Measurements from ENCODE around the gene LGALS3BP.
"Not testable (repeated sequence)": the region's sequence is repeated elsewhere in the genome, so short reads cannot be mapped to it uniquely, and the experiment has no call there.

LGALS3BP gene

GRCh38 chr17:78960928-78961327, 18.8 kb downstream of the LGALS3BP start:
- no peak for DNase-seq

DNA sequence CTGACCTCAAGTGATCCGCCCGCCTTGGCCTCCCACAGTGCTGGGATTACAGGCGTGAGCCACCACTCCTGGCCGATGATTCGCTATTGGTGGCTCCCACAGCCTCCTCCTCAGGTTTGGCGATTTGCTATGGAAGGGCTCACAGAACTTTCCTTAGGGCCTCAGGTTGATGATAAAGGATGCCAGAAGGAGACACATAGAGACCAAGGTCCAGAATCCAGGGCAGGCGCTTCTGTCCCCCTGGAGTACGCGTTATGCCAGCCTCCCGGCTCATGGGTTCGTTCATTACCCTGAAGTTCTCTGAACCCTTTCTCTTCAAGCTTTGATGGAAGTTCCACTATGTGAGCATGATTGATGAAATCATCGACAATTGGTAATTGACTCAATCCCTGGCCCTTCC, 19.9 kb downstream of the LGALS3BP start:
- DNase-seq = no peak

GRCh38 chr17:78958641-78959127, 21.0 kb downstream of the LGALS3BP start:
- no peak for DNase-seq

DNA sequence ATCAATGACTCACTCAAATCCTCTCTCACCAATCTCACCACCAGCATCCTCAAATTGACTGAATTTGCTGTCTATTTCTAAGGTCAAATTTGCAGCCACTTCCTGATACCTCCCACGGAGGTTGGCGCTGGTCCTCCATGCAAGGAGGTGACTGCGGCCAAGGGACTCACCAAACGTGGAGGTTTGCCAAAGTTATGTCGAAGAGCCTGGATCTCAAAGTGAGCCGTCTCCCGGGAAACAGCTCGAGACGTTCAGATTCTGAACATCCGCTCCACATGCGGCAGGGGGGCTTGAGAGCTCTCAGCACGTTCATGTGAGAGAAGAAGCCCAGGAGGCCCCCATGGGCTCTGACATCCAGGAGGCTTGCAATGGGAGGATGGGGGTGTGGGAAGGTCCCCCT, 22.6 kb downstream of the LGALS3BP start:
- DNase-seq = no peak

DNA sequence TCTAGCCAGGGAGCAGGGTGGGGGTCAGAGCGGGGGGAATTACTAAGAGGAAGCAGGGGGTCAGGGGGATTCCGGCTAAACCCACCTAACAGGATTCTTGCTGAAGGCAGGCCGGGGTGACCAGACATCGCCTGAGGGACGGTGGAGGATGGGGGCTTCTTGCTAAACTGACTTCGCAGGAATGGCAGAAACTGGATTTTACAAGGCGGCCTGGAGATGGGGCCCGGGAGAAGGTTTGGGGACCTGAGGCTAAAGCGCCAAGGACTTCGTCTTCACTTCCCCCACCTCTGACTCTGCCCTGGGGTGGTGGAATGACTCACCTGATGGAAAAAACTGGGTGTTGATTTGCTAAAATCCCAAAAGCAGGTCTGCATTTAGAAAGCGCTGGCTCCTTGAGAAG, 23.5 kb downstream of the LGALS3BP start:
- no peak for DNase-seq

- DNase-seq = no peak
Measured at GRCh38 chr17:78954684-78955083, 25.0 kb downstream of the LGALS3BP start.

DNA sequence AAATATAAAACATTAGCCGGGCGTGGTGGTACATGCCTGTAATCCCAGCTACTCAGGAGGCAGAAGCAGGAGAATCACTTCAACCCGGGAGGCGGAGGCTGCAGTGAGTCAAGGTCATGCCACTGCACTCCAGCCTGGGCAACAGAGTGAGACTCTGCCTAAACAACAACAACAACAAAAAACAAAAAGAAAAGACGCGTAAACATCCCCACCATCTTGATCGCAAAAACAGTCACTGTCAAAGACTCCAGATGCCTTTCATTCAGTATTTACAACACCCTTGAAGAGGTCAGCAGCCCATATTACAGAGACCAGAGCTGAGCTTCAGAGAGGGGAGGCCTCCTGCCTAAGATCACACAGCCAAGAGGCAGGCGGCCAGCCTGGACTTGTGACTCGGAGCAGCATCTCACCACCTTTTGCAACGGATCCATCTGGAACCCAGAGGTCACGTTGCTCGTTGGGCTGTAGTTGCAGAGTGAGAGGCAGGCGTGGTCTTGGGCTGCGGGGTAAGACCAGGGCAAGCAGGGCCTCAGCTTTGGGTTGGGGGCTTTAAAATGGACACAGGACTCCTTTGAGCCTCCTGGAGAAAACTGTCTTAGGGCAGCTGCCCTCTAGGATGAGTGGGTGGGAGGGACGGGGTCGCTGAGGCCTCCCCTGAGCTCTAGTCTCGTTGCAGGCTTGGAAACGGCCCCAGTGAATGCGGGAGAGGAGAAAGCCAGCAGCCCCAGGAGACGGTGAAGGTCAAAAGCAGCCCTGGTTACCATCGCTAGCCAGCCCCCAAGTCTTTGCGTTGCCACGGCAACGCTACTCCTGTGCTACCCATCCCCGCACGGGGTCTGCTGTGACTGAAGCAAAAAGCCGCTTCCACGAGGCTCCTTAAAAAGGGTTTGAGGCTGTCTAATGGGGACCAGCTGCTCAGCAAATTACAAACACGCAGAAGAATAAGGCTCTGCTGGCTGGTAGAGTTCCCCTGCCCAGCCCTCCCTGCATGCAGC, 26.1 kb downstream of the LGALS3BP start:
- DNase-seq = no peak

- no peak for DNase-seq
Measured at GRCh38 chr17:78952706-78953105, 27.0 kb downstream of the LGALS3BP start.

GRCh38 chr17:78951967-78952551, 27.7 kb downstream of the LGALS3BP start:
- no peak for DNase-seq

- no peak for DNase-seq
Measured at GRCh38 chr17:78950870-78951269, 28.9 kb downstream of the LGALS3BP start.

- DNase-seq = no peak
Measured at GRCh38 chr17:78947235-78948149, 32.2 kb downstream of the LGALS3BP start.

DNA sequence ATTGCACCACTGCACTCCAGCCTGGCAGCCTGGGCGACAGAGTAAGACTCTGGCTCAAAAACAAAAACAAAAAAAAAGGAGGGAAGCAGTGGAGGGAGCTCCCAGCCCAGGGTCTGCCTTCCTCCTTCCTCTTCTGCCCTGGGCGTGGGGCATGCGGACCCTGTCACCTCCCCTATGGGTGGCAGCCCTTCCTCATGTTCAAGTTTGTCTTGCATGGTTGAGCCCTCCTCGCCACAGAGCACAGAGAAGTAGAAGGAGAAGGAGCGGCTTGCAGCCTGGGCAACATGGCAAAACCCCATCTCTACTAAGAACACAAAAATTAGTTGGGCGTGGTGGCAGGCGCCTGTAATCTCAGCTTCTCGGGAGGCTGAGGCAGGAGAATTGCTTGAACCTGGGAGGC, 33.1 kb downstream of the LGALS3BP start:
- DNase-seq = no peak

- no peak for DNase-seq
Measured at GRCh38 chr17:78946131-78946530, 33.6 kb downstream of the LGALS3BP start.

DNA sequence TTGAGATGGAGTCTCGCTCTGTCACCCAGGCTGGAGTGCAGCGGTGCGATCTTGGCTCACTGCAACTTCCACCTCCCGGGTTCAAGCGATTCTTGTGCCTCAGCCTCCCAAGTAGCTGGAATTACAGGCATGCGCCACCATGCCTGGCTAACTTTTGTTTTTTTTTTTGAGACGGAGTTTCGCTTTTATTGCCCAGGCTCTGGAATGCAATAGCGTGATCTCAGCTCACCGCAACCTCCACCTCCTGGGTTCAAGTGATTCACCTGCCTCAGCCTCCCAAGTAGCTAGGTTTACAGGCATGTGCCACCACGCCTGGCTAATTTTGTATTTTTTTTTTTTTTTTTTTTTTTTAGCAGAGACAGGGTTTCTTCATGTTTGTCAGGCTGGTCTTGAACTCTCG, 34.3 kb downstream of the LGALS3BP start:
- not testable (repeated sequence) for DNase-seq

DNA sequence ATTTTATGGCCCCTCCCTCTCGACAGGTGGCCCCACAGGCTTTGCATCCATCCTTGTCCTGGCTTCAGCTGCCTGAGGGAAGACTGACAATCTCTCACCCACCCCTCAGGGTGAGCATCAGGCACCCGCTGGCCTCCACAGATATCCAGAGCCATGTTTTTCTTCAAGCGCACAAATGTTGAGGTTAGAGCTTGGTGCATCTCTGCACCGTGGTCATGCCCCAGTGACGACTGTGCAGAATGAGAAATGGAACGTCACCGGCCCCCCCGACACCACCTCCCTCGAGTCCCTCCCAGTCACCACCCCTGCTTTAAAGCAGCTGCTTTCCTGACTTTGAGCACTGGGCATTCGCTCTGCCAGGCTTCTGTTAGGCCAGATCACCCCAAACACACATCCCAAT, 34.8 kb downstream of the LGALS3BP start:
- DNase-seq = no peak

DNA sequence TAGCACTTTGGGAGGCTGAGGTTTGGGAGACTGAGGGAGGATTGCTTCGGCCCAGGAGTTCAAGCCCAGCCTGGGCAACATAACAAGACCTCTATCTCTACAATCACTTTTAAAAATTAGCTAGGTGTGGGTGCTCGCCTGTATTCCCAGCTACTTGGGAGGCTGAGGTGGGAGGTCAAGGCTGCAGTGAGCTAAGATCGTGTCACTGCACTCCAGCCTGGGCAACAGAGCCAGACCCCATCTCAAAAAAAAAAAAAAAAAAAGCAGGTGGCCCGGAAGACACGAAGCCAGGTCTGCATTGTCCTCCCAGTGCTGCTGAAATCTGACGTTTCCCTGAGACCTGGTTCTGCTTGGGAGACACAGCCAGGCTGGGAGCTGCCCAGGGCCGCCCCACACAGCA, 35.7 kb downstream of the LGALS3BP start:
- no peak for DNase-seq

- DNase-seq = no peak
Measured at GRCh38 chr17:78940708-78941107, 39.0 kb downstream of the LGALS3BP start.

- no peak for DNase-seq
Measured at GRCh38 chr17:78940258-78940657, 39.5 kb downstream of the LGALS3BP start.

- DNase-seq = no peak
Measured at GRCh38 chr17:78939615-78940014, 40.1 kb downstream of the LGALS3BP start.

GRCh38 chr17:78937561-78937960, 42.2 kb downstream of the LGALS3BP start:
- no peak for DNase-seq

GRCh38 chr17:78935419-78936323, 44.1 kb downstream of the LGALS3BP start:
- no peak for DNase-seq

Measured in RPMI8226 (cell line).